ENCODE data around the gene TBC1D24. TPM values are rescaled to one million over a fixed set of nuclear protein-coding genes. Genes with fewer than 3 reads are reported as not detected.
A peak's percentile ranks its signal among the peaks of the same experiment; 100 is the strongest.
"Not testable (repeated sequence)": the region's sequence is repeated elsewhere in the genome, so short reads cannot be mapped to it uniquely, and the experiment has no call there.

The TBC1D24 gene
- total RNA-seq, 4 donors from 2014 or later: 8.7 to 14.8 (median 9.9) TPM

DNA sequence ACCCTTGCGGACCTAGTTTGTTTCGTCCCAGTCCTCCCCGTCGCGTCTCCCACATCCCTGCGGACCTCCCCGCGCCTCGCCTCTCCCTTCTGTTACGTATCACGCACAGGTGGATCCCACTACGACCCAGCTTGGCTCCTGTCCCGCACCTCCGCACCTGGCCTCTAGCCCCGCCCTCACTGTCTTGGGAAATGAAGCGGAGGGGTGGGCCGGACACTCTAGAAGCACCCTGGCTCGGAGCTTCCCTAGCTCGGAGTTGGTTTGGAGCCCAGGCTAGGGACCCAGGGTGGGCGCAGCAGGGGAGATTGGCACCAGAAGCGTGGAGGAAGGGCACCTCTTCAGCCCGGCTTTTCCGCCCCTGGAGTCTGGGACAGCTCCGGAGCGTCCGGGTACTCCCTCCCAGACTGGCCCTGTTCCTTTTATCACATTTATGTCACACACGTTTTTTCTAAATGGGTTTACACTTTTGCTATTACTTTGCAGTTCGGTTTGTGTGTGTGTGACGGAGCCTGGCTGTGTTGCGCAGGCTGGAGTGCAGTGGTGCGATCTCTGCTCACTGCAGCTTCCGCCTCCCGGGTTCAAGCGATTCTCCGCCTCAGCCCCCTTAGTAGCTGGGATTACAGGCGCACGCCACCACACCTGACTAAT lies 57.7 kb downstream of the TBC1D24 start:
- Histone ChIP-seq H3K27me3 (no peaks in the 10 kb centered on the region), H3K4me3 (peak overlapping the region; percentile 75 to 93 (median 85)), H3K9me3 (no peaks in the 10 kb centered on the region), H3K27ac (peak overlapping the region; percentile 95 to 99 (median 98)), H3K4me1 (peaks cover 0 to 14% of the 10 kb centered on the region in 2 donors), H3K36me3 (peaks cover 0 to 16% of the 10 kb centered on the region in 2 donors)
- in situ Hi-C loops (cut with MboI; ENCODE audit: low sequenced_read_pairs in 4 of 4): no loop called here
- intact Hi-C loops (cut with DNase I; ENCODE audit: low total_unique reads): loop anchor here (1.0 to 10.0 kb wide), 6 partner anchors 12 to 588 kb away; partner anchors contain the start of genes AMDHD2, MSRB1, SRRM2 and ZNF598
- no peak for TF ChIP-seq POLR2A (IDR thresholded peaks at IDR 0.05)
- TF ChIP-seq, protein P1, sequence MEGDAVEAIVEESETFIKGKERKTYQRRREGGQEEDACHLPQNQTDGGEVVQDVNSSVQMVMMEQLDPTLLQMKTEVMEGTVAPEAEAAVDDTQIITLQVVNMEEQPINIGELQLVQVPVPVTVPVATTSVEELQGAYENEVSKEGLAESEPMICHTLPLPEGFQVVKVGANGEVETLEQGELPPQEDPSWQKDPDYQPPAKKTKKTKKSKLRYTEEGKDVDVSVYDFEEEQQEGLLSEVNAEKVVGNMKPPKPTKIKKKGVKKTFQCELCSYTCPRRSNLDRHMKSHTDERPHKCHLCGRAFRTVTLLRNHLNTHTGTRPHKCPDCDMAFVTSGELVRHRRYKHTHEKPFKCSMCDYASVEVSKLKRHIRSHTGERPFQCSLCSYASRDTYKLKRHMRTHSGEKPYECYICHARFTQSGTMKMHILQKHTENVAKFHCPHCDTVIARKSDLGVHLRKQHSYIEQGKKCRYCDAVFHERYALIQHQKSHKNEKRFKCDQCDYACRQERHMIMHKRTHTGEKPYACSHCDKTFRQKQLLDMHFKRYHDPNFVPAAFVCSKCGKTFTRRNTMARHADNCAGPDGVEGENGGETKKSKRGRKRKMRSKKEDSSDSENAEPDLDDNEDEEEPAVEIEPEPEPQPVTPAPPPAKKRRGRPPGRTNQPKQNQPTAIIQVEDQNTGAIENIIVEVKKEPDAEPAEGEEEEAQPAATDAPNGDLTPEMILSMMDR (IDR thresholded peaks at IDR 0.05 in 4 of 5, conservative IDR thresholded peaks at IDR 0.05 in 1 of 5): no peak
- DNase-seq: peak; percentile 47 to 82
- peak; percentile 52 to 53 for ATAC-seq

DNA sequence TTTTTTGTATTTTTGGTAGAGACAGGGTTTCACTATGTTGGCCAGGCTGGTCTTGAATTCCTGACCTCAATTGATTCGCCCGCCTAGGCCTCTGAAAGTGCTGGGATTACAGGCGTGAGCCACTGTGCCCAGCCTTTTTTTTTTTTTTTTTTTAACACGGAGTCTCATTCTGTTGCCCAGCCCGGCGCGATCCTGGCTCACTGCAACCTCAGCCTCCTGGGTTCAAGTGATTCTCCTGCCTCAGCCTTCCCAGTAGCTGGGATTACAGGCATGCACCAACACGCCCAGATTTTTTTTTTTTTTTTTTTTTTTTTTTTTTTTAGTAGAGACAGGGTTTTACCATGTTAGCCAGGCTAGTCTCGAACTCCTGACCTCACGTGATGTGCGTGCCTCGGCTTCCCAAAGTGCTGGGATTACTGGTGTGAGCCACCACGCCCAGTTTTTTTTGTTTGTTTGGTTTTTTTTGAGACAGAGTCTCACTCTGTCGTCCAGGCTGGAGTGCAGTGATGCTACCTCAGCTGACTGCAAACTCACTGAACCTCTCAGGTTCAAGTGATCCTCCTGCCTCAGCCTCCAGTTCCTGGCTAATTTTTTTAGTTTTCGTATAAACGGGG lies 58.3 kb downstream of the TBC1D24 start:
- H3K27me3 ChIP-seq; H3K36me3 ChIP-seq; DNase-seq; in situ Hi-C loops (cut with MboI; ENCODE audit: low sequenced_read_pairs in 4 of 4); H3K9me3 ChIP-seq; ATAC-seq: not testable (repeated sequence)
- intact Hi-C loops (cut with DNase I; ENCODE audit: low total_unique reads): loop anchor here (5.0 to 10.0 kb wide), 5 partner anchors 62 to 588 kb away; partner anchors contain the start of genes MSRB1, SRRM2 and ZNF598
- peak overlapping the region; percentile 95 to 99 (median 98) for H3K27ac ChIP-seq
- H3K4me1 ChIP-seq: peaks cover 0 to 14% of the 10 kb centered on the region in 2 donors
- H3K4me3 ChIP-seq: peak overlapping the region; percentile 75 to 93 (median 85)

DNA sequence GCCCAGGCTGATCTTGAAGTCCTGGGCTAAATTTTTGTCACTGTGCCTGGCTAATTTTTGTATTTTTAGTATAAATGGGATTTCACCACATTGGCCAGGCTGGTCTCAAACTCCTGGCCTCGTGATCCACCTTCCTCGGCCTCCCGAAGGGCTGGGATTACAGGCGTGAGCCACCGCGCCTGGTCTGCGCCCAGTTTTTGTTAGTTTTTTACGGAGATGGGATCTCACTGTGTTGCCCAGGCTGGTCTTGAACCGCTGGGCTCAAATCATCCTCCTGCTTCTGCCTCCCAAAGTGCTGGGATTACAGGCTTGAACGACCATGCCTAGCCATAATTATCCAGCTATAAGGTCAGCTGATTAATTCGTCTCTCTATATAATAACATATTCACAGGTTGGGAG lies 59.0 kb downstream of the TBC1D24 start:
- TF ChIP-seq POLR2A (IDR thresholded peaks at IDR 0.05): no peak
- TF ChIP-seq, protein P1 (IDR thresholded peaks at IDR 0.05 in 4 of 5, conservative IDR thresholded peaks at IDR 0.05 in 1 of 5): no peak
- in situ Hi-C loops (cut with MboI; ENCODE audit: low sequenced_read_pairs in 4 of 4): no loop called here

DNA sequence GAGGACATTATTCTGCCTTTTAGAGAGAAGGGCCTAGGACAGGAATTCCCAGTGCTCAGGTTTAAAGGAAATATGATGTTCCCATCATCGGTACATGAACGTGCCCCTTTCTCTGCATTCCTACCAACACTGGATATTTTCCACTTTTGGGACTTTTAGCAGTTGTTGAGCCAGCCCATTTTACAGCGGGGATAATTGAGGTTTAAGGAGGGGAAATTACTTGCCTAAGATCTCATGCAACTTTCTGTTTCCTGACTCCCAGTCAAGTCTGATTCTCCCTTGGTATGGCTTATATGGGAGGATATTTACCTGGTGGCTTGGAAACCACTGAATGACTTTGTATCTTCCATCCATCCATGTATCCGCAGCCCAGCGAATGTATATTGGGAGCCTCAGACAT lies 59.4 kb downstream of the TBC1D24 start:
- H3K9me3 ChIP-seq; H3K4me3 ChIP-seq; in situ Hi-C loops (cut with MboI; ENCODE audit: low sequenced_read_pairs in 4 of 4); H3K36me3 ChIP-seq; DNase-seq; ATAC-seq; H3K27me3 ChIP-seq: not testable (repeated sequence)
- intact Hi-C loops (cut with DNase I; ENCODE audit: low total_unique reads): loop anchor here (5.0 to 10.0 kb wide), 5 partner anchors 60 to 590 kb away; partner anchors contain the start of genes MSRB1, SRRM2 and ZNF598
- peaks cover 8 to 22% of the 10 kb centered on the region in 2 donors for H3K4me1 ChIP-seq
- peak overlapping the region in 1 of 4 donors; percentile 14 for H3K27ac ChIP-seq

More for the DNA sequence above, 59.0 kb downstream of the TBC1D24 start:
- peaks cover 4 to 18% of the 10 kb centered on the region in 2 donors for H3K4me1 ChIP-seq
- peaks cover 0 to 3% of the 10 kb centered on the region in 2 donors for H3K36me3 ChIP-seq
- no peaks in the 10 kb centered on the region for H3K27me3 ChIP-seq
- H3K4me3 ChIP-seq: no peak overlapping the region
- no peaks in the 10 kb centered on the region for H3K9me3 ChIP-seq
- peak overlapping the region in 2 of 4 donors; percentile 95 to 97 for H3K27ac ChIP-seq
- no peak for DNase-seq
- no peak for ATAC-seq
- intact Hi-C loops (cut with DNase I; ENCODE audit: low total_unique reads): loop anchor here (5.0 to 10.0 kb wide), 5 partner anchors 61 to 589 kb away; partner anchors contain the start of genes MSRB1, SRRM2 and ZNF598

DNA sequence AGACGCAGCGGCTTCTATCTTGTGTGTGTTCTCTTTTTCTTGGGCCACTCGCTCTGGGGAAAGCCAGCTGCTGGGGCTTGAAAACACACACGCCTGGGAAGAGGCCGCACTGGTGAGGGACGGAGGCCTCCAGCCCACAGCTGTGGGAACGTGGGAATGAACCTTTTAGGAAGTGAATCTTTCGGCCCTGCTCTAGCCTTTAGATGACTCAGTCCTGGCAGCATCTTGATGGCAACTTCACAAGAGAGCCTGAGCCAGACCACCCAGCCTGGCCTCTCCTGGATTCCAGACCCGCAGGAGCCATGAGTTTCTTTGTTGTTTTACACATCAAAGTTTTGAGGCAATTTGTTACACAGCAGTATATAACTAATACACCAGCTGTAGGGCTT lies 60.7 kb downstream of the TBC1D24 start:
- no peak for TF ChIP-seq POLR2A (IDR thresholded peaks at IDR 0.05)
- TF ChIP-seq, protein P1 (IDR thresholded peaks at IDR 0.05 in 4 of 5, conservative IDR thresholded peaks at IDR 0.05 in 1 of 5): no peak
- no peaks in the 10 kb centered on the region for H3K36me3 ChIP-seq
- DNase-seq (peak; percentile 14 to 51), ATAC-seq (no peak)
- no peaks in the 10 kb centered on the region for H3K27me3 ChIP-seq
- peaks cover 19 to 35% of the 10 kb centered on the region in 2 donors for H3K4me1 ChIP-seq
- intact Hi-C loops (cut with DNase I; ENCODE audit: low total_unique reads) (loop anchor here (10.0 kb wide), 4 partner anchors 59 to 591 kb away; partner anchors contain the start of genes MSRB1 and ZNF598), in situ Hi-C loops (cut with MboI; ENCODE audit: low sequenced_read_pairs in 4 of 4) (no loop called here)
- H3K27ac ChIP-seq: peak overlapping the region; percentile 74 to 95 (median 92)
- no peak overlapping the region for H3K4me3 ChIP-seq
- H3K9me3 ChIP-seq: no peaks in the 10 kb centered on the region
